OCI-LY3 (cell line): ENCODE measurements around the gene C2orf80.

Source experiments
- EZH2phosphoT487 ChIP-seq: fragments of 200-600 bp; shearing (Covaris generic); IDR thresholded peaks from 2 replicates; pipeline ENCODE4 v1.6.1; 2018; ENCODE audit warnings: antibody characterized with exemption, mixed run types, low read depth
- TF ChIP-seq, protein P1 (sequence below): fragments of 200-600, 300-600 bp; sonication (generic); IDR thresholded peaks from 2 replicates; pipeline ENCODE4 v1.5.1; 2014; ENCODE audit warnings: antibody characterized with exemption, low read length, low read depth

DNA sequence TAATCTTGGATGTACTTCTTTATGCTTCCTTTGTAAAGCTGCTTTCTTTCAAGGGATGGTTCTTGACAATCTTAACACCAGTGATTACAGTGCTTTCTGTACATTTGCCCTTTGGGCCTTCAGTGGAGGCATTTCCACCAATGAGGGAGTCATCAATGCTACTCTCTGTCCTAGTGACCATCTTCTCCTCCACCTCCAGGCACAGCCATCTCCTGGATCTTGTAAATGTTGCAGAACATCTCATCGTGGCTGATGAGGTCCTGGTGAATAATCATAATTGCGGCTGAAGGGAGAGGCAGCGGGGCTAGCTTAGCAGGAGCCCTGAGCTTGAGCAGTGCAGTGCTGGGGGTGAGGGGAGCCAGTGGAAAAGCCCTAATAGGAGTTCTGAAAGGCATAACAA is 32.5 kb upstream of the C2orf80 start:
- TF ChIP-seq, protein P1, sequence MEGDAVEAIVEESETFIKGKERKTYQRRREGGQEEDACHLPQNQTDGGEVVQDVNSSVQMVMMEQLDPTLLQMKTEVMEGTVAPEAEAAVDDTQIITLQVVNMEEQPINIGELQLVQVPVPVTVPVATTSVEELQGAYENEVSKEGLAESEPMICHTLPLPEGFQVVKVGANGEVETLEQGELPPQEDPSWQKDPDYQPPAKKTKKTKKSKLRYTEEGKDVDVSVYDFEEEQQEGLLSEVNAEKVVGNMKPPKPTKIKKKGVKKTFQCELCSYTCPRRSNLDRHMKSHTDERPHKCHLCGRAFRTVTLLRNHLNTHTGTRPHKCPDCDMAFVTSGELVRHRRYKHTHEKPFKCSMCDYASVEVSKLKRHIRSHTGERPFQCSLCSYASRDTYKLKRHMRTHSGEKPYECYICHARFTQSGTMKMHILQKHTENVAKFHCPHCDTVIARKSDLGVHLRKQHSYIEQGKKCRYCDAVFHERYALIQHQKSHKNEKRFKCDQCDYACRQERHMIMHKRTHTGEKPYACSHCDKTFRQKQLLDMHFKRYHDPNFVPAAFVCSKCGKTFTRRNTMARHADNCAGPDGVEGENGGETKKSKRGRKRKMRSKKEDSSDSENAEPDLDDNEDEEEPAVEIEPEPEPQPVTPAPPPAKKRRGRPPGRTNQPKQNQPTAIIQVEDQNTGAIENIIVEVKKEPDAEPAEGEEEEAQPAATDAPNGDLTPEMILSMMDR: no peak
- no peak for TF ChIP-seq EZH2phosphoT487
